Activated naive CD4-positive, alpha-beta T cell treated with anti-CD3 and anti-CD28 coated beads for 36 hours (primary cell): ENCODE measurements around the gene IQCK. TPM values are rescaled to one million over a fixed set of nuclear protein-coding genes. Genes with fewer than 3 reads are reported as not detected.
"Not testable (repeated sequence)": the region's sequence is repeated elsewhere in the genome, so short reads cannot be mapped to it uniquely, and the experiment has no call there.

Source experiments
- CTCF ChIA-PET: fragments of 350-600 bp; sonication (Branson Sonifier 250); formaldehyde crosslinking; loops from one replicate; lab custom pipeline; 2021; ENCODE audit warnings: antibody characterized with exemption; lab: Charles Lee
- DNase-seq: peaks from one replicate; pipeline ENCODE4 v3.0.0-alpha.2; 2020
- H3K27ac Mint-ChIP-seq: one replicate; pipeline ENCODE4 v1.8.0; 2021; ENCODE audit warnings: mild to moderate bottlenecking, mixed read lengths
- H3K27me3 Mint-ChIP-seq: one replicate; pipeline ENCODE4 v1.8.0; 2021; ENCODE audit warnings: low read depth, mixed read lengths
- H3K36me3 Mint-ChIP-seq: one replicate; pipeline ENCODE4 v1.8.0; 2021; ENCODE audit warnings: low read depth, mixed read lengths
- H3K4me1 Mint-ChIP-seq: one replicate; pipeline ENCODE4 v1.8.0; 2021; ENCODE audit warnings: low read depth, mixed read lengths
- H3K4me3 Mint-ChIP-seq: one replicate; pipeline ENCODE4 v1.8.0; 2021; ENCODE audit warnings: mild to moderate bottlenecking, moderate library complexity, mixed read lengths
- H3K9me3 Mint-ChIP-seq: one replicate; pipeline ENCODE4 v1.8.0; 2021; ENCODE audit warnings: mixed read lengths
- intact Hi-C: fragments of 100-400 bp; cut with micrococcal nuclease; formaldehyde crosslinking; loops from one replicate; pipeline ENCODE4 v1.15.1; 2023
- total RNA-seq, 2 experiments: library from RNA; stranded (reverse); gene quantifications; one replicate each; pipeline ENCODE4 v1.2.3, GENCODE V29; 2021

IQCK gene
- total RNA-seq, 2 experiments from 2014 or later: 2.8 to 3.9 TPM

GRCh38 chr16:19771796-19772195 is 53.7 kb downstream of the IQCK start:
- CTCF ChIA-PET: no interaction called here
- Mint-ChIP-seq H3K27ac (no peak overlapping the region), H3K27me3 (no peaks in the 10 kb centered on the region), H3K36me3 (no peaks in the 10 kb centered on the region), H3K9me3 (peaks cover 5% of the 10 kb centered on the region), H3K4me1 (no peaks in the 10 kb centered on the region), H3K4me3 (no peak overlapping the region)
- DNase-seq: no peak
- intact Hi-C loops: no loop called here

- H3K4me3 Mint-ChIP-seq: no peak overlapping the region
- intact Hi-C loops: no loop called here
- no peaks in the 10 kb centered on the region for H3K36me3 Mint-ChIP-seq
- no peak overlapping the region for H3K27ac Mint-ChIP-seq
- H3K27me3 Mint-ChIP-seq: no peaks in the 10 kb centered on the region
- no peak for DNase-seq
- no peaks in the 10 kb centered on the region for H3K9me3 Mint-ChIP-seq
- CTCF ChIA-PET: no interaction called here
- peaks cover 1% of the 10 kb centered on the region for H3K4me1 Mint-ChIP-seq
These were observed 56.0 kb downstream of the IQCK start for GRCh38 chr16:19774024-19774423.

GRCh38 chr16:19776147-19776546 is 58.1 kb downstream of the IQCK start:
- intact Hi-C loops: no loop called here
- CTCF ChIA-PET: no interaction called here

DNA sequence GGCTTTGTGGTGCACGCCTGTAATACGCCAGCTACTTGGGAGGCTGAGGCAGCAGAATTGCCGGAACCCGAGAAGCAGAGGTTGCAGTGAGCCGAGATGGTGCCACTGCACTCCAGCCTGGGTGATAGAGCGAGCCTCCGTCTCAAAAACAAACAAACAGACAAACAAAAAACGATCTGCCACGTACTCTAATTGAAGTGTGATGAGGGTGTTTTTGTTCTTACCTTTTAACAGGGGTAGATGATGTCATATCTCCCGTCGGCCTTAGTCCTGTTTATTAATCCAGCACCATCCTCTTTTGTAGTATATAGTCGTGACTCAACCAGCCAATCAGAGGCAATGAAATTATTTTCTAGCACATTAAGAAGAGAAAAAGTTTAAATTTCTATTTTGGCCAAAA is 58.5 kb downstream of the IQCK start:
- Mint-ChIP-seq H3K36me3 (no peaks in the 10 kb centered on the region), H3K27ac (no peak overlapping the region), H3K27me3 (no peaks in the 10 kb centered on the region), H3K4me3 (no peak overlapping the region), H3K4me1 (peaks cover 1% of the 10 kb centered on the region), H3K9me3 (no peaks in the 10 kb centered on the region)
- no peak for DNase-seq
- CTCF ChIA-PET: no interaction called here
- intact Hi-C loops: no loop called here

More at GRCh38 chr16:19776147-19776546, 58.1 kb downstream of the IQCK start:
- Mint-ChIP-seq H3K9me3 (no peaks in the 10 kb centered on the region), H3K27me3 (no peaks in the 10 kb centered on the region), H3K27ac (no peak overlapping the region), H3K36me3 (no peaks in the 10 kb centered on the region), H3K4me3 (no peak overlapping the region), H3K4me1 (peaks cover 1% of the 10 kb centered on the region)
- no peak for DNase-seq

GRCh38 chr16:19780321-19780720 is 62.2 kb downstream of the IQCK start:
- Mint-ChIP-seq H3K27ac (no peak overlapping the region), H3K27me3 (no peaks in the 10 kb centered on the region), H3K4me3 (no peak overlapping the region), H3K36me3 (no peaks in the 10 kb centered on the region), H3K4me1 (peaks cover 1% of the 10 kb centered on the region), H3K9me3 (no peaks in the 10 kb centered on the region)
- intact Hi-C loops: no loop called here
- DNase-seq: no peak
- CTCF ChIA-PET: no interaction called here

DNA sequence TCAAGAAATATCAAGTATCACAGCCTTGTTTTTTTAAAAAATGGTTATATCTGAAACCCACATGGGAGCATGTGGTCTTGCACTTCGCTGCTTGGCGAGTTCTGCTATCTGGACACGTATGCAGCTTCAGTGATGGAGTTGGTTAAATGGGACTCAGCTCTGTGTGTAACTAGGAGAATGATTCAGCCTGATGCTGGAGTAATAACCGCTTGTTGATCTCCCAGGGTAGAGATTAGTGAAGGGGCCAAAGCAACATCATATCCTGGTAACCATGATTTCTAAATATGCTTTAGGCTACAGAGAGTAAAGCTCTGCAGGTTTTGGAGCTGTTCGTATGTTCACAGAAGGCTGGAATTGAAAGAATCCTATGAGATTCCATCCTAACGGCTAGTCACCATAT is 63.2 kb downstream of the IQCK start:
- H3K27me3 Mint-ChIP-seq: no peaks in the 10 kb centered on the region

DNA sequence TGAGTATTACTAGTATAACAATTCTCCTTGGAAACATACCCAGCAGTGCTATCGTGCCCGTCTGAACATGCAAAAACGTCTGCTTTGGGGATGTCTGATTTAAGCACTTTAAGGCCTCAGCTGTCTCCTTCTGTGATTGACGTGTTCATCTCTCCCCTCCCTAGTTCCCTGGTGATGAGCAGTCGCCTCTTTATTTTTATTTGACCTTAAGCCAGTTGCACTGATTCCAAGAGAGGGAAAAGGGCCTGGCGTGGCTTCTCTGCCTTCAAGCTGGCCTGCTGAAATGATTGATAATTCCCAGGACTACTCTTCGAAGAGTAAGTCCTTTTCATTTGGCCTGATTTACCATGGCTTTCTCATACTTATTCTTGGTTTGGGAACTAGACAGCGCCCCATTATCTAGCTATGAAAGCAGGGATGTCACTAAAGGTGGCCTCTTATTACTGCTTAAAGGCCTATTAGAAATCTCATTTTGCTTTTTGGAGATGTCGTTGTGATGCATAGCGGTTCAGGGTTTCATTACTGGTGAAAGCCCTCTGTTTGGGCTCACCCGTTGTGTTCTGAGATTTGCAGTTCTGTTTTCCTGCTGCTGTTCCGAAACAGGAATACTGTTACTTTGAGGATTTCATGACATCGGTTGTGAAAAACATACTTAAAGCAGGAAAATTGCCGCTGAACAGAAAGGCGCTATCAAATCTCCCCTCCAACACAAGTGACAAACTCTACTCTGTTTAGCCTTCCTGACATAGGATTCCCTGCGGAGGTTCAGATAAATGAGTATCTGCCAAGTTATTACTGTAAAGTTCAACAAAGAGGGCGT is 65.5 kb downstream of the IQCK start:
- CTCF ChIA-PET: no interaction called here
- no peaks in the 10 kb centered on the region for H3K36me3 Mint-ChIP-seq
- no peaks in the 10 kb centered on the region for H3K9me3 Mint-ChIP-seq
- no peak for DNase-seq
- intact Hi-C loops: no loop called here
- H3K4me3 Mint-ChIP-seq: no peak overlapping the region
- no peaks in the 10 kb centered on the region for H3K4me1 Mint-ChIP-seq
- H3K27me3 Mint-ChIP-seq: no peaks in the 10 kb centered on the region
- H3K27ac Mint-ChIP-seq: no peak overlapping the region

More for the DNA sequence above, 63.2 kb downstream of the IQCK start:
- Mint-ChIP-seq H3K4me3 (no peak overlapping the region), H3K36me3 (no peaks in the 10 kb centered on the region), H3K4me1 (peaks cover 1% of the 10 kb centered on the region), H3K9me3 (no peaks in the 10 kb centered on the region), H3K27ac (no peak overlapping the region)
- no peak for DNase-seq
- intact Hi-C loops: no loop called here
- CTCF ChIA-PET: no interaction called here

GRCh38 chr16:19784183-19784736 is 66.2 kb downstream of the IQCK start:
- H3K27ac Mint-ChIP-seq: no peak overlapping the region
- no peak overlapping the region for H3K4me3 Mint-ChIP-seq
- intact Hi-C loops: no loop called here
- H3K27me3 Mint-ChIP-seq: no peaks in the 10 kb centered on the region
- H3K4me1 Mint-ChIP-seq: no peaks in the 10 kb centered on the region
- H3K9me3 Mint-ChIP-seq: no peaks in the 10 kb centered on the region
- H3K36me3 Mint-ChIP-seq: no peaks in the 10 kb centered on the region
- DNase-seq: no peak
- CTCF ChIA-PET: no interaction called here

DNA sequence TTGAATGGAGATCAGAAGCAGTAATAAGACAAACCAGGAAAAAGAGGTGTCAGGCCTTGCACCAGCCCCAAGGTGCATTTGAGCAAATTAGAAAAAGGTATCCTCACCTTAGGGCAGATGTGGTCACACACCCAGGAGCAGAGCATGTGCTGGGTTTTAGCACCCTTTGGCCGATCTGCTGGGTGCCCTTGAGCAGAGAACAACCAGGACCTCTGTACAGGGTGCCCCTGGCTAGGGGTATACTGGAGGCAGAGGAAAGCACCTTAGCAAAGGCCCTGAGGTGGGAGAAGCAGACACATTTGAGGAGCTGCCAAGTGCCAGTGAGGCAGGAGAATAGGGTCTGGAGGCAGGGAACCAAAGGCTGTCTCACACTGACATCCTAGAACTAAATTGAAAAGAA is 67.0 kb downstream of the IQCK start:
- Mint-ChIP-seq H3K27me3 (no peaks in the 10 kb centered on the region), H3K9me3 (no peaks in the 10 kb centered on the region), H3K36me3 (no peaks in the 10 kb centered on the region), H3K4me1 (no peaks in the 10 kb centered on the region), H3K4me3 (no peak overlapping the region), H3K27ac (no peak overlapping the region)
- intact Hi-C loops: no loop called here
- CTCF ChIA-PET: no interaction called here
- no peak for DNase-seq

- DNase-seq: no peak
- Mint-ChIP-seq H3K4me3 (no peak overlapping the region), H3K27me3 (no peaks in the 10 kb centered on the region), H3K4me1 (no peaks in the 10 kb centered on the region), H3K27ac (no peak overlapping the region), H3K9me3 (no peaks in the 10 kb centered on the region), H3K36me3 (no peaks in the 10 kb centered on the region)
- intact Hi-C loops: no loop called here
- CTCF ChIA-PET: no interaction called here
These were observed 67.5 kb downstream of the IQCK start for GRCh38 chr16:19785512-19786130.

DNA sequence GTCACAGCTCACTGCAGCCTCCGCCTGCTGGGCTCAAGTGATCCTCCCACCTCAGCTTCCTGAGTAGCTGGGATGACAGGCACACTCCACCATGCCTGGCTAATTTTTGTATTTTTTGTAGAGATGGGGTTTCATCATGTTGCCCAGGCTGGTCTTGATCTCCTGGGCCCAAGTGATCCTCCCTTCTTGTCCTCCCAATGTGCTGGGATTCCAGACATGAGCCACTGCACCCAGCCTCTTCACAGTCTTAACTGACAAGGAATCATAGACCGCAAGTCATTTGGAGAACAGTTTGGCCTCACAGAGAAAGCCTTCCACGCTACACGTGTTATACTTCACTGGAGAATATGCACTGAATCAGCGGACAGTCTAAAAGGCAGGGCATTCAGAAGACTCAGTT is 83.3 kb downstream of the IQCK start:
- H3K27me3 Mint-ChIP-seq, H3K36me3 Mint-ChIP-seq, DNase-seq, intact Hi-C loops, H3K27ac Mint-ChIP-seq, H3K4me3 Mint-ChIP-seq, CTCF ChIA-PET: not testable (repeated sequence)
- Mint-ChIP-seq H3K4me1 (peaks cover 12% of the 10 kb centered on the region), H3K9me3 (peaks cover 10% of the 10 kb centered on the region)

DNA sequence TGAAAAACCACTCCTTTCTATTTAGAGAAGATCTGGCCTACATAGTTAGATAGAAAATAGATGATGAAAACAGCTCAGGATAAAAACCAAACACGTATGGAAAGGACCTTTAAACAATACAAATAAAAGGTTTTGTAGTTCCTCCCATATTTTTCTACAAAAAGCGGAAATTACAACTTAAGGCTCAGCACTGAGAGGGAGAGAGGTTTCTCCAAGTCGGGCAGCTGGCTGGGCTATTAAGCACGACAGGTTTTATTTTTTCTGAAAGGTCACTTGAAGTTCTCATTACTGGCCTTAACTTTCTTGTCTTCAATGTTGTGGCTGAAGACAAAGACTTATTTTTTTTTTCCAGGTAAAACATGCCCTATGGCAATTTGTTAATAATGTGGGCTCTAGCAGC is 83.8 kb downstream of the IQCK start:
- CTCF ChIA-PET, intact Hi-C loops, H3K36me3 Mint-ChIP-seq, H3K4me3 Mint-ChIP-seq, H3K27ac Mint-ChIP-seq, H3K27me3 Mint-ChIP-seq, DNase-seq: not testable (repeated sequence)
- Mint-ChIP-seq H3K9me3 (peaks cover 10% of the 10 kb centered on the region), H3K4me1 (peaks cover 12% of the 10 kb centered on the region)

DNA sequence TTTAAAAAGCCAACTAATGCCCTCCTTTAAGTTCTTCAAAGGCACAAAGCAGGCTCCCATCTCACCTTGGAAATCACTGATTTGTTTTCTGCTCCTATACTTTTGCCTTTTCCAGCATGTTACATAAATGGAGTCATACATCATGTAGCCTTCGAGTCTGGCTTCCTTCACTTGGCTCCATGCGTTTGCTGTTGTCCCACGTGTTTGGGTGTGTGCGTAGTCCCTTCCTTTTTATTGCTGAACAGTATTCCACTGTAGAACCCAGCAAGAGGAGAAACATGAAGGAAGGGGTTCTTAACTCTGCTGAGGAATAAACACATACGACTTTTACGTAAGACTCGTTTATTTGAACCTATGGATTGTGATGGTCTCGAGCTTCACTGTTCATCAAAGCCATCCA is 84.5 kb downstream of the IQCK start:
- no peak overlapping the region for H3K4me3 Mint-ChIP-seq
- no peak for DNase-seq
- H3K36me3 Mint-ChIP-seq: no peaks in the 10 kb centered on the region
- no peak overlapping the region for H3K27ac Mint-ChIP-seq
- CTCF ChIA-PET: no interaction called here
- peaks cover 10% of the 10 kb centered on the region for H3K9me3 Mint-ChIP-seq
- no peaks in the 10 kb centered on the region for H3K27me3 Mint-ChIP-seq
- intact Hi-C loops: no loop called here
- H3K4me1 Mint-ChIP-seq: peaks cover 12% of the 10 kb centered on the region
